H1 (cell line): ENCODE data around the gene PCTP. TPM values are rescaled to one million over a fixed set of nuclear protein-coding genes. Genes with fewer than 3 reads are reported as not detected.

Source experiments
- ASH2L ChIP-seq: fragments of 200-600, 300-600 bp; sonication (generic); IDR thresholded peaks from one replicate; pipeline ENCODE4 v1.7.1; 2017; ENCODE audit warnings: low read length
- BRCA1 ChIP-seq: IDR thresholded peaks from 2 replicates; pipeline ENCODE4 v1.6.1; 2012; ENCODE audit warnings: low read depth, low read length, improper control_type of control experiment
- CHD2 ChIP-seq: IDR thresholded peaks from 2 replicates; pipeline ENCODE4 v1.6.1; 2012; ENCODE audit warnings: low read length, improper control_type of control experiment
- EP300 ChIP-seq, 2 experiments: IDR thresholded peaks; 1 replicate in 1 of 2; 2 replicates in 1 of 2; pipeline ENCODE4 v1.6.1; 2011 to 2012; ENCODE audit warnings: low read depth in 2 of 2, low read length in 2 of 2, mild to moderate bottlenecking in 2 of 2, borderline replicate concordance in 1 of 2, inconsistent platforms in 1 of 2, moderate library complexity in 1 of 2
- GABPA ChIP-seq: IDR thresholded peaks from 2 replicates; pipeline ENCODE4 v1.6.1; 2011; ENCODE audit warnings: mild to moderate bottlenecking, low read length, moderate library complexity, borderline replicate concordance; ENCODE audit not compliant: insufficient read depth
- MAFK ChIP-seq: IDR thresholded peaks from 2 replicates; pipeline ENCODE4 v1.6.1; 2012; ENCODE audit warnings: low read depth, mild to moderate bottlenecking, improper control_type of control experiment, low read length
- NRF1 ChIP-seq: IDR thresholded peaks from 2 replicates; pipeline ENCODE4 v1.6.1; 2011; ENCODE audit warnings: mild to moderate bottlenecking, low read depth, low read length, improper control_type of control experiment
- RBBP5 ChIP-seq: IDR thresholded peaks from 2 replicates; pipeline ENCODE4 v1.7.1; 2012; ENCODE audit warnings: low read depth, mild to moderate bottlenecking, inconsistent platforms, low read length, moderate library complexity, borderline replicate concordance
- RNF2 ChIP-seq: fragments of 200-900, 300-1000 bp; sonication (generic); IDR thresholded peaks from 2 replicates; pipeline ENCODE4 v1.7.1; 2016; ENCODE audit warnings: borderline replicate concordance, low read depth, mild to moderate bottlenecking, antibody characterized with exemption, low read length; ENCODE audit not compliant: poor library complexity, severe bottlenecking; ENCODE audit errors: missing control alignments
- RXRA ChIP-seq: IDR thresholded peaks from 2 replicates; pipeline ENCODE4 v1.6.1; 2011; ENCODE audit warnings: low read depth, mild to moderate bottlenecking, low read length, moderate library complexity; ENCODE audit not compliant: insufficient read depth
- SP2 ChIP-seq: IDR thresholded peaks from 2 replicates; pipeline ENCODE4 v1.6.1; 2012; ENCODE audit warnings: mild to moderate bottlenecking, low read length, inconsistent platforms
- SP4 ChIP-seq: IDR thresholded peaks from 2 replicates; pipeline ENCODE4 v1.6.1; 2012; ENCODE audit warnings: low read length, inconsistent platforms
- SRF ChIP-seq: IDR thresholded peaks from 2 replicates; pipeline ENCODE4 v1.6.1; 2011; ENCODE audit warnings: mild to moderate bottlenecking, low read depth, low read length, moderate library complexity
- TAF1 ChIP-seq: IDR thresholded peaks from 2 replicates; pipeline ENCODE4 v1.6.1; 2011; ENCODE audit warnings: mild to moderate bottlenecking, low read depth, low read length
- TBP ChIP-seq: IDR thresholded peaks from 2 replicates; pipeline ENCODE4 v1.6.1; 2011; ENCODE audit warnings: low read depth, low read length, improper control_type of control experiment
- TEAD4 ChIP-seq: IDR thresholded peaks from 2 replicates; pipeline ENCODE4 v1.6.1; 2012; ENCODE audit warnings: low read depth, low read length, inconsistent platforms, mixed read lengths
- ZNF274 ChIP-seq: IDR thresholded peaks from 2 replicates; pipeline ENCODE4 v1.7.0; 2012; ENCODE audit warnings: low read length, borderline replicate concordance; ENCODE audit errors: extremely low read depth
- polyA plus RNA-seq, 7 experiments: library from polyadenylated mRNA; depleted of rRNA in 3 of 7; stranded (reverse) in 5 of 7; unstranded in 2 of 7; fragments of >200 nt in 5 of 7; fragments of 200-250 nt in 2 of 7; gene quantifications; 1 replicate in 5 of 7; 2 replicates in 1 of 7; 4 replicates in 1 of 7; pipeline versions ENCODE4 v1.2.1 to v1.2.3, GENCODE V29; 2011 to 2013; ENCODE audit warnings: missing spikeins in 2 of 7, mixed read lengths in 2 of 7
- total RNA-seq: library from RNA; stranded (reverse); fragmentation: NEBNext Ultra II Directional; extraction: Animal tissue kit (Norgen Biotek cat#: 25700); gene quantifications from 2 replicates; pipeline ENCODE4 v1.2.1, GENCODE V29; 2021
- TF ChIP-seq, protein P1 (sequence below), 3 experiments: IDR thresholded peaks; 1 replicate in 2 of 3; 2 replicates in 1 of 3; pipeline versions ENCODE4 v1.5.1 to v1.6.1; 2011; ENCODE audit warnings: low read length in 3 of 3, mild to moderate bottlenecking in 3 of 3, inconsistent platforms in 2 of 3, low read depth in 1 of 3, moderate library complexity in 1 of 3; ENCODE audit not compliant: insufficient read depth in 1 of 3; ENCODE audit errors: control extremely low read depth in 1 of 3

Gene PCTP
- total and polyA plus RNA-seq, 2 of the 8 experiments (the other 6 are each of a cell fraction or from before 2014, with no cell fraction given) = 14.1 to 14.6 TPM

GRCh38 chr17:55750750-55751657 is at the start of gene PCTP (continued):
- TF ChIP-seq SP4 = peak; percentile 81; the same call in 1 of the 2 replicates
- no peak for TF ChIP-seq SRF
- TF ChIP-seq TBP = peak; percentile 74
- TF ChIP-seq RNF2 = no peak
- no peak for TF ChIP-seq ZNF274
- TF ChIP-seq RBBP5 = peak; percentile 69; the same call in 1 of the 2 replicates
- peak; percentile 82 for TF ChIP-seq TAF1
- no peak for TF ChIP-seq MAFK
- no peak for TF ChIP-seq TEAD4
- TF ChIP-seq RXRA = no peak
- TF ChIP-seq SP2 = no peak
- peak; percentile 60; the same call in 1 of the 2 replicates for TF ChIP-seq GABPA
- TF ChIP-seq, protein P1, sequence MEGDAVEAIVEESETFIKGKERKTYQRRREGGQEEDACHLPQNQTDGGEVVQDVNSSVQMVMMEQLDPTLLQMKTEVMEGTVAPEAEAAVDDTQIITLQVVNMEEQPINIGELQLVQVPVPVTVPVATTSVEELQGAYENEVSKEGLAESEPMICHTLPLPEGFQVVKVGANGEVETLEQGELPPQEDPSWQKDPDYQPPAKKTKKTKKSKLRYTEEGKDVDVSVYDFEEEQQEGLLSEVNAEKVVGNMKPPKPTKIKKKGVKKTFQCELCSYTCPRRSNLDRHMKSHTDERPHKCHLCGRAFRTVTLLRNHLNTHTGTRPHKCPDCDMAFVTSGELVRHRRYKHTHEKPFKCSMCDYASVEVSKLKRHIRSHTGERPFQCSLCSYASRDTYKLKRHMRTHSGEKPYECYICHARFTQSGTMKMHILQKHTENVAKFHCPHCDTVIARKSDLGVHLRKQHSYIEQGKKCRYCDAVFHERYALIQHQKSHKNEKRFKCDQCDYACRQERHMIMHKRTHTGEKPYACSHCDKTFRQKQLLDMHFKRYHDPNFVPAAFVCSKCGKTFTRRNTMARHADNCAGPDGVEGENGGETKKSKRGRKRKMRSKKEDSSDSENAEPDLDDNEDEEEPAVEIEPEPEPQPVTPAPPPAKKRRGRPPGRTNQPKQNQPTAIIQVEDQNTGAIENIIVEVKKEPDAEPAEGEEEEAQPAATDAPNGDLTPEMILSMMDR (IDR thresholded peaks at IDR 0.05; ENCODE audit: control extremely low read depth in 1 of 3, insufficient read depth in 1 of 3, low read depth in 1 of 3, low read length in 3 of 3) = peak; percentile 36 to 44 (median 42)
- no peak for TF ChIP-seq BRCA1
- no peak for TF ChIP-seq NRF1
- TF ChIP-seq ASH2L = peak; percentile 95
- TF ChIP-seq CHD2 = no peak
- TF ChIP-seq EP300 (IDR thresholded peaks at IDR 0.05; ENCODE audit: borderline replicate concordance in 1 of 2, low read depth in 2 of 2, low read length in 2 of 2) = peak in 1 of 2 experiments; percentile 63; a peak in 1 of 3 replicates
